T-helper 2 cell treated with Interferon-gamma antibody and Interleukin-4, amounts not matched to agents 5 μg/mL and 100 μg/mL, for 36 hours (primary cell): ENCODE results near the gene MAN2A1.
A peak's percentile ranks its signal among the peaks of the same experiment; 100 is the strongest.

Experiments used
- DNase-seq: peaks from one replicate; pipeline ENCODE4 v3.0.0; 2021; ENCODE audit warnings: low spot score
- H3K27ac Mint-ChIP-seq: one replicate; pipeline ENCODE4 v1.8.0; 2021; ENCODE audit warnings: mild to moderate bottlenecking, mixed read lengths
- H3K27me3 Mint-ChIP-seq: one replicate; pipeline ENCODE4 v1.8.0; 2021; ENCODE audit warnings: low read depth, mixed read lengths
- H3K36me3 Mint-ChIP-seq: one replicate; pipeline ENCODE4 v1.8.0; 2021; ENCODE audit warnings: low read depth, mixed read lengths
- H3K4me1 Mint-ChIP-seq: one replicate; pipeline ENCODE4 v1.8.0; 2021; ENCODE audit warnings: low read depth, mixed read lengths
- H3K4me3 Mint-ChIP-seq: one replicate; pipeline ENCODE4 v1.8.0; 2022; ENCODE audit warnings: mild to moderate bottlenecking, moderate library complexity, mixed read lengths
- H3K9me3 Mint-ChIP-seq: one replicate; pipeline ENCODE4 v1.8.0; 2021; ENCODE audit warnings: mixed read lengths

The MAN2A1 gene

GRCh38 chr5:109844148-109844547 is 154.4 kb downstream of the MAN2A1 start:
- Mint-ChIP-seq H3K27me3 (no peaks in the 10 kb centered on the region), H3K36me3 (peaks cover 60% of the 10 kb centered on the region)
- no peak for DNase-seq

DNA sequence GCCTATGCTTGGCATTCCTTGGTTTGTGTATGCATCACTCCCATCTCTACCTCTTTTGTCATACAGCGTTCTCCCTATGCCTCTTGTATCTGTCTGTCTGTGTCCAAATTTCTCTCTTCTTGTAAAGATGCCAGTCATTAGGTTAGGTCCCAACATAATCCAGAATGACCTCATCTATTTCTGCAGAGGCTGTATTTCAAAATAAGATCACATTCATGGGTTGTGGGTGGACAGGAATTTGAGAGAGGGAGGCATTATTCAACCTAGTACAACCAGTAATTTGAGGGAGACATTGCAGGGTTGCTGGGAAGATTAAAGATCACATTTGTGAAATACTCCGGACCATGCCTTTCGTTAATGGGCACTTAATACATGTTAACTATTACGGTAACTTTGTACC is 155.0 kb downstream of the MAN2A1 start:
- Mint-ChIP-seq H3K4me3 (no peak overlapping the region), H3K4me1 (peaks cover 14% of the 10 kb centered on the region), H3K36me3 (peaks cover 66% of the 10 kb centered on the region), H3K27ac (no peak overlapping the region), H3K9me3 (no peaks in the 10 kb centered on the region), H3K27me3 (no peaks in the 10 kb centered on the region)
- no peak for DNase-seq

More at GRCh38 chr5:109844148-109844547, 154.4 kb downstream of the MAN2A1 start:
- Mint-ChIP-seq H3K4me3 (no peak overlapping the region), H3K4me1 (peaks cover 8% of the 10 kb centered on the region), H3K27ac (no peak overlapping the region), H3K9me3 (no peaks in the 10 kb centered on the region)

- Mint-ChIP-seq H3K4me3 (no peak overlapping the region), H3K27ac (no peak overlapping the region)
Observed at GRCh38 chr5:109848130-109848529, 158.4 kb downstream of the MAN2A1 start.

GRCh38 chr5:109849478-109850088 is 159.9 kb downstream of the MAN2A1 start:
- Mint-ChIP-seq H3K4me3 (no peak overlapping the region), H3K9me3 (no peaks in the 10 kb centered on the region), H3K36me3 (peaks cover 55% of the 10 kb centered on the region), H3K4me1 (peaks cover 16% of the 10 kb centered on the region), H3K27ac (no peak overlapping the region), H3K27me3 (no peaks in the 10 kb centered on the region)
- no peak for DNase-seq

More at GRCh38 chr5:109848130-109848529, 158.4 kb downstream of the MAN2A1 start:
- Mint-ChIP-seq H3K4me1 (peaks cover 16% of the 10 kb centered on the region), H3K9me3 (no peaks in the 10 kb centered on the region), H3K36me3 (peaks cover 63% of the 10 kb centered on the region), H3K27me3 (no peaks in the 10 kb centered on the region)
- DNase-seq, result no peak

- Mint-ChIP-seq H3K27me3 (no peaks in the 10 kb centered on the region), H3K27ac (no peak overlapping the region), H3K36me3 (peaks cover 53% of the 10 kb centered on the region), H3K4me3 (no peak overlapping the region), H3K9me3 (no peaks in the 10 kb centered on the region), H3K4me1 (peaks cover 26% of the 10 kb centered on the region)
- no peak for DNase-seq
Observed at GRCh38 chr5:109852371-109853155, 162.8 kb downstream of the MAN2A1 start.

DNA sequence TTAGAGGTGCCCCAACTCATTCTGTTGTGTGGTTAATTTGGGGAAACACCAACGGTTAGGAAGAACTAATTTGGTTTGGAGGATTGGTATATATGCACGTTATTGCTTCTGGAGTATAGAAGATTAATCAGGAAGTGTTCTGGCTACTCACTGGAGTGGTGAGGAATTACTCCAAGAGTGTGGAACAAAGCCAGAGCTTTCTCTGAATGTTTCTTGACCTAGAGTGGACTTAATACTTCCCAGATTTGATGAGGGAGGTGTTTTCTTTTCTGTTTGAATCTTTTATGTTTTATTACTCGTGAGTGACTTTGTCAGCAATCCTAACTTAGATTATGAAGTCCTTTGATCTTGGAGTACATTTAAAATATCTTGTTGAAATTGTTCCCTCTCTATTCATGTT is 163.7 kb downstream of the MAN2A1 start:
- Mint-ChIP-seq H3K27me3 (no peaks in the 10 kb centered on the region), H3K36me3 (peaks cover 50% of the 10 kb centered on the region), H3K4me1 (peaks cover 30% of the 10 kb centered on the region), H3K4me3 (no peak overlapping the region), H3K9me3 (no peaks in the 10 kb centered on the region), H3K27ac (no peak overlapping the region)
- no peak for DNase-seq

DNA sequence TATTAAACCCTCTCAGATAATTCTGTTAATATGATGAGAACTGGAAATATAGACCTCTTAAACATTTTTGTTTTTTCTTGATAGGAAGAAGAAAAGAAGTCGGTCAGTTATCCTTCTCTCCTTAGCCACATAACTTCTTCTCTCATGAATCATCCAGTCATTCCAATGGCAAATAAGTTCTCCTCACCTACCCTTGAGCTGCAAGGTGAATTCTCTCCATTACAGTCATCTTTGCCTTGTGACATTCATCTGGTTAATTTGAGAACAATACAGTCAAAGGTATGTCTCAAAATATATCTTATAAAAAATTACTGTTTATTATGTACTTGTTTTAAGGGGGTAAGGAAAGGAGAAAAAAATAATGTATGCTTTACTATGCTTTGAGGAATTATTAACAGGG is 165.3 kb downstream of the MAN2A1 start:
- H3K4me3 Mint-ChIP-seq, result no peak overlapping the region
- no peaks in the 10 kb centered on the region for H3K9me3 Mint-ChIP-seq
- H3K36me3 Mint-ChIP-seq, result peaks cover 44% of the 10 kb centered on the region
- no peaks in the 10 kb centered on the region for H3K27me3 Mint-ChIP-seq
- no peak overlapping the region for H3K27ac Mint-ChIP-seq
- peaks cover 17% of the 10 kb centered on the region for H3K4me1 Mint-ChIP-seq
- DNase-seq, result no peak

GRCh38 chr5:109857405-109858031 is 167.8 kb downstream of the MAN2A1 start:
- H3K4me3 Mint-ChIP-seq, result peak overlapping the region; percentile 19

GRCh38 chr5:109859537-109859936 is 169.8 kb downstream of the MAN2A1 start:
- peaks cover 47% of the 10 kb centered on the region for H3K36me3 Mint-ChIP-seq
- H3K27ac Mint-ChIP-seq, result no peak overlapping the region
- no peaks in the 10 kb centered on the region for H3K9me3 Mint-ChIP-seq
- DNase-seq, result no peak
- no peak overlapping the region for H3K4me3 Mint-ChIP-seq
- peaks cover 27% of the 10 kb centered on the region for H3K4me1 Mint-ChIP-seq
- no peaks in the 10 kb centered on the region for H3K27me3 Mint-ChIP-seq

More at GRCh38 chr5:109857405-109858031, 167.8 kb downstream of the MAN2A1 start:
- Mint-ChIP-seq H3K27me3 (no peaks in the 10 kb centered on the region), H3K9me3 (no peaks in the 10 kb centered on the region), H3K36me3 (peaks cover 43% of the 10 kb centered on the region), H3K27ac (peak overlapping the region; percentile 7), H3K4me1 (peaks cover 17% of the 10 kb centered on the region)
- DNase-seq, result no peak

- peaks cover 18% of the 10 kb centered on the region for H3K4me1 Mint-ChIP-seq
- no peak for DNase-seq
- no peak overlapping the region for H3K4me3 Mint-ChIP-seq
- H3K27me3 Mint-ChIP-seq, result no peaks in the 10 kb centered on the region
- H3K9me3 Mint-ChIP-seq, result no peaks in the 10 kb centered on the region
- H3K27ac Mint-ChIP-seq, result no peak overlapping the region
- H3K36me3 Mint-ChIP-seq, result peaks cover 52% of the 10 kb centered on the region
Observed at GRCh38 chr5:109862301-109862700, 172.6 kb downstream of the MAN2A1 start.

GRCh38 chr5:109863752-109864151 is 174.0 kb downstream of the MAN2A1 start:
- H3K27ac Mint-ChIP-seq, result no peak overlapping the region
- DNase-seq, result no peak
- H3K36me3 Mint-ChIP-seq, result peaks cover 49% of the 10 kb centered on the region
- H3K4me1 Mint-ChIP-seq, result peaks cover 13% of the 10 kb centered on the region
- no peak overlapping the region for H3K4me3 Mint-ChIP-seq
- H3K9me3 Mint-ChIP-seq, result no peaks in the 10 kb centered on the region
- H3K27me3 Mint-ChIP-seq, result no peaks in the 10 kb centered on the region

DNA sequence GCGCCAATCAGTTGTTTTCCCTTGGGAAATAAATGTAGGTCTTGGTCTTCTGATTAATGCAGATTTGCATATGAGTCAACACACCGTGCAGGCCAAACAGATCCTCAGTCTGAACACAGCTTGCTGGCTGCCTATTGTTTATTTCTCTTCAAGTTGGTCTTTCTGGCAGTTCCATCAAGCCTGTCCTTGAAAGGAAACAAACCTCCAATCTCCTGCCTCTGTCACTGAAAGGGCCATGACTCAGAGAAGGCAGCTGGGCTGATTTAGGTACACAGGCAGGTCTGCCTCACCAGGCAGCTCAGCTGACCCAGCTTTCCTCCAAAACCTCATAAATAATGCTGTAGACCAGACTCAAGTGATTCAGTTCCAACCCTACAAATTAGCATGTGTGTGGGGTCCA is 175.9 kb downstream of the MAN2A1 start:
- Mint-ChIP-seq H3K27ac (no peak overlapping the region), H3K4me1 (peaks cover 17% of the 10 kb centered on the region), H3K9me3 (no peaks in the 10 kb centered on the region), H3K27me3 (no peaks in the 10 kb centered on the region), H3K36me3 (peaks cover 44% of the 10 kb centered on the region), H3K4me3 (no peak overlapping the region)
- DNase-seq, result no peak

DNA sequence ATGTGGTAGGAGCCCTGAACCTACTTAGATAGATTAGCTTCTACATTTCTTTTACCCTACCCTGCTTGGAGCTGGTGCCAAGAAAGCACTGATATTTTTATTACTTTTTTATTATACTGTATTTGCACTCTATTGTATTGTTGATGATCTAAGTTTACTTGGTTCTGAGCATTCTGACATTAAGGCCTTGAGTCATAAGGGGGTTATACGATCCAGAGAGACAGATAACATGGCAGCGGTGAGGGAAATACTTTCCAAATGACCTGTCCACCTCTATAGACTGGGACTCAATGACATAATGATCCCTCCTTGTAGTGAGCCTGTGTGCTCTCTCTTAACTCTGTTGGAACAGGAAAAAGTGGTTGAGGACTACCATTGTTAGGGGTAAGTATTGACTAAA is 176.3 kb downstream of the MAN2A1 start:
- H3K9me3 Mint-ChIP-seq, result no peaks in the 10 kb centered on the region
- peaks cover 17% of the 10 kb centered on the region for H3K4me1 Mint-ChIP-seq
- H3K4me3 Mint-ChIP-seq, result no peak overlapping the region
- H3K27ac Mint-ChIP-seq, result no peak overlapping the region
- no peak for DNase-seq
- H3K36me3 Mint-ChIP-seq, result peaks cover 44% of the 10 kb centered on the region
- no peaks in the 10 kb centered on the region for H3K27me3 Mint-ChIP-seq

DNA sequence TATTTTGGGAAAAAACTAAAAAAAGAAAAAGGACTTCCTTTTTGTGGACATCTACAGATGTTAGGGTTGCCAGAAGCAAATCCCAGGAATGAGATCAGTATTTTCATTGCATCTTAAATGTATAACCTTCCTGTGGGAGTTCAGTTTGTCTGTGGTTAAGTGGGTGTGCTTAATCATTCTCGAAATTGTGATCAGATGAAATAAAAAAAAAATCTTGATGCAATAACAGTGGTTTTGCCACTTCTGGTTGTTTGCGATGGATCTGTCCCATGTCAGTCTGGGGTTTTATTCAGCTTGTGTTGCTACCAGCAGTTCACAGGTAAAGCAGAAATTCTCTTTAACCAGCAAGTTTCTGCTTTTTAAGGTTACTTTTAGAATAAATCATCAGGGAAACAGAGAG is 179.0 kb downstream of the MAN2A1 start:
- DNase-seq, result no peak

More for the DNA sequence above, 179.0 kb downstream of the MAN2A1 start:
- H3K4me3 Mint-ChIP-seq, result no peak overlapping the region
- no peak overlapping the region for H3K27ac Mint-ChIP-seq
- peaks cover 38% of the 10 kb centered on the region for H3K36me3 Mint-ChIP-seq
- no peaks in the 10 kb centered on the region for H3K27me3 Mint-ChIP-seq
- H3K9me3 Mint-ChIP-seq, result no peaks in the 10 kb centered on the region
- H3K4me1 Mint-ChIP-seq, result peaks cover 8% of the 10 kb centered on the region
